K562 (cell line): ENCODE results near the gene BMP6. TPM values are rescaled to one million over a fixed set of nuclear protein-coding genes. Genes with fewer than 3 reads are reported as not detected.

Source experiments
- ASH1L ChIP-seq: fragments of 450-650 bp; IDR thresholded peaks from 2 replicates; pipeline ENCODE4 v1.6.1; 2018; ENCODE audit warnings: borderline replicate concordance, mild to moderate bottlenecking, low read depth; ENCODE audit not compliant: partially characterized antibody
- CTBP1 ChIP-seq: fragments of 450-650 bp; IDR thresholded peaks from 2 replicates; pipeline ENCODE4 v1.6.1; 2016; ENCODE audit warnings: borderline replicate concordance
- FOXK1 ChIP-seq: sonication (generic); formaldehyde crosslinking; IDR thresholded peaks from 2 replicates; pipeline ENCODE4 v1.8.0; 2022; ENCODE audit warnings: missing genetic modification reagents, mild to moderate bottlenecking, borderline replicate concordance
- NR4A1 ChIP-seq, 2 experiments: fragments of 250-450 bp in 1 of 2; fragments of 450-650 bp in 1 of 2; sonication (Bioruptor Pico) in 1 of 2; IDR thresholded peaks; 2 replicates each; pipeline versions ENCODE4 v1.4.0 to v1.6.1; 2016 to 2020; ENCODE audit warnings: mild to moderate bottlenecking in 2 of 2, missing compliant biosample characterization in 1 of 2, missing genetic modification characterization in 1 of 2, moderate library complexity in 1 of 2
- POLR2B ChIP-seq: fragments of 450-650 bp; IDR thresholded peaks from 2 replicates; pipeline ENCODE4 v1.6.1; 2018; ENCODE audit warnings: low read depth; ENCODE audit not compliant: partially characterized antibody
- TCF7L2 ChIP-seq: fragments of 150-350 bp; IDR thresholded peaks from 2 replicates; pipeline ENCODE4 v1.6.1; 2016; ENCODE audit warnings: low read depth, mild to moderate bottlenecking, low read length, moderate library complexity
- TEAD4 ChIP-seq, 2 experiments: sonication (generic) in 1 of 2; formaldehyde crosslinking in 1 of 2; IDR thresholded peaks; 2 replicates each; pipeline versions ENCODE4 v1.6.1 to v1.8.0; 2012 to 2022; ENCODE audit warnings: borderline replicate concordance in 1 of 2, inconsistent platforms in 1 of 2, low read length in 1 of 2, mild to moderate bottlenecking in 1 of 2, missing genetic modification reagents in 1 of 2
- U2AF1 ChIP-seq: fragments of 200-400 bp; formaldehyde crosslinking; optimal IDR thresholded peaks from 2 replicates; pipeline ENCODE3; 2017; ENCODE audit warnings: mild to moderate bottlenecking, low read depth, low read length, moderate library complexity
- ZBTB17 ChIP-seq: fragments of 450-650 bp; formaldehyde crosslinking; IDR thresholded peaks from 2 replicates; pipeline ENCODE4 v1.4.0; 2020; ENCODE audit warnings: mild to moderate bottlenecking
- ZBTB2 ChIP-seq: fragments of 450-650 bp; IDR thresholded peaks from 2 replicates; pipeline ENCODE4 v1.6.1; 2016; ENCODE audit warnings: antibody characterized with exemption
- ZNF121 ChIP-seq: sonication (generic); formaldehyde crosslinking; conservative IDR thresholded peaks from 2 replicates; pipeline ENCODE4 v1.8.0; 2022; ENCODE audit warnings: missing genetic modification reagents
- ZNF717 ChIP-seq: fragments of 250-450 bp; sonication (Bioruptor Pico); IDR thresholded peaks from 2 replicates; pipeline ENCODE4 v1.5.0; 2021
- ZNF778 ChIP-seq: fragments of 450-650 bp; formaldehyde crosslinking; IDR thresholded peaks from 2 replicates; pipeline ENCODE4 v1.4.0; 2020; ENCODE audit warnings: mild to moderate bottlenecking, moderate library complexity
- polyA plus RNA-seq, 8 experiments: library from polyadenylated mRNA; depleted of rRNA in 4 of 8; stranded (reverse) in 5 of 8; unstranded in 3 of 8; fragments of >200 nt; fragmentation: Nextera tagmentation in 2 of 8; fragmentation: Illumina TruSeq in 1 of 8; extraction: Ambion mirVana in 2 of 8; extraction: Trizol in 1 of 8; gene quantifications; 2 replicates each; pipeline versions ENCODE4 v1.2.1 to v1.2.3, GENCODE V29; 2011 to 2014; ENCODE audit warnings: inconsistent platforms in 1 of 8, missing spikeins in 1 of 8
- total RNA-seq, 7 experiments: library from RNA; depleted of rRNA in 6 of 7; stranded (reverse); fragments of >200 nt in 6 of 7; fragmentation: Illumina TruSeq in 2 of 7; extraction: Trizol in 2 of 7; gene quantifications; 2 replicates each; pipeline versions ENCODE4 v1.2.1 to v1.2.3, GENCODE V29; 2011 to 2021; ENCODE audit warnings: low replicate concordance in 1 of 7
- TF ChIP-seq, protein P1 (sequence below): fragments of 450-650 bp; IDR thresholded peaks from 2 replicates; pipeline ENCODE4 v1.7.1; 2018; ENCODE audit warnings: mild to moderate bottlenecking, low read depth; ENCODE audit not compliant: partially characterized antibody
- TF ChIP-seq, protein P2 (sequence below): IDR thresholded peaks from 2 replicates; pipeline ENCODE4 v1.6.1; 2014; ENCODE audit warnings: antibody characterized with exemption
- TF ChIP-seq, protein P3 (sequence below): fragments of 250-450 bp; sonication (Bioruptor Pico); IDR thresholded peaks from 2 replicates; pipeline ENCODE4 v1.4.0; 2020; ENCODE audit warnings: mild to moderate bottlenecking, moderate library complexity
- TF ChIP-seq, protein P4 (sequence below): fragments of 250-450 bp; sonication (Bioruptor Pico); IDR thresholded peaks from 2 replicates; pipeline ENCODE4 v1.8.0; 2022; ENCODE audit warnings: moderate library complexity, mild to moderate bottlenecking, inconsistent platforms

BMP6 gene
- total and polyA plus RNA-seq, 9 of the 15 experiments (the other 6 are each of a cell fraction or from before 2014, with no cell fraction given), result 0.01 to 0.13 (median 0.06) TPM; not detected in 3

- TF ChIP-seq, protein P1, sequence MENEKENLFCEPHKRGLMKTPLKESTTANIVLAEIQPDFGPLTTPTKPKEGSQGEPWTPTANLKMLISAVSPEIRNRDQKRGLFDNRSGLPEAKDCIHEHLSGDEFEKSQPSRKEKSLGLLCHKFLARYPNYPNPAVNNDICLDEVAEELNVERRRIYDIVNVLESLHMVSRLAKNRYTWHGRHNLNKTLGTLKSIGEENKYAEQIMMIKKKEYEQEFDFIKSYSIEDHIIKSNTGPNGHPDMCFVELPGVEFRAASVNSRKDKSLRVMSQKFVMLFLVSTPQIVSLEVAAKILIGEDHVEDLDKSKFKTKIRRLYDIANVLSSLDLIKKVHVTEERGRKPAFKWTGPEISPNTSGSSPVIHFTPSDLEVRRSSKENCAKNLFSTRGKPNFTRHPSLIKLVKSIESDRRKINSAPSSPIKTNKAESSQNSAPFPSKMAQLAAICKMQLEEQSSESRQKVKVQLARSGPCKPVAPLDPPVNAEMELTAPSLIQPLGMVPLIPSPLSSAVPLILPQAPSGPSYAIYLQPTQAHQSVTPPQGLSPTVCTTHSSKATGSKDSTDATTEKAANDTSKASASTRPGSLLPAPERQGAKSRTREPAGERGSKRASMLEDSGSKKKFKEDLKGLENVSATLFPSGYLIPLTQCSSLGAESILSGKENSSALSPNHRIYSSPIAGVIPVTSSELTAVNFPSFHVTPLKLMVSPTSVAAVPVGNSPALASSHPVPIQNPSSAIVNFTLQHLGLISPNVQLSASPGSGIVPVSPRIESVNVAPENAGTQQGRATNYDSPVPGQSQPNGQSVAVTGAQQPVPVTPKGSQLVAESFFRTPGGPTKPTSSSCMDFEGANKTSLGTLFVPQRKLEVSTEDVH, result no peak
- TF ChIP-seq TCF7L2, result no peak
- TF ChIP-seq FOXK1, result no peak
- TF ChIP-seq NR4A1 (CRISPR knock-in tag; IDR thresholded peaks at IDR 0.05), result no peak
- no peak for TF ChIP-seq NR4A1 (tag; IDR thresholded peaks at IDR 0.05)
- TF ChIP-seq ZNF717, result no peak
- no peak for TF ChIP-seq ZBTB2
- no peak for TF ChIP-seq ZNF121 (CRISPR knock-in tag)
- no peak for TF ChIP-seq POLR2B
- TF ChIP-seq, protein P2, sequence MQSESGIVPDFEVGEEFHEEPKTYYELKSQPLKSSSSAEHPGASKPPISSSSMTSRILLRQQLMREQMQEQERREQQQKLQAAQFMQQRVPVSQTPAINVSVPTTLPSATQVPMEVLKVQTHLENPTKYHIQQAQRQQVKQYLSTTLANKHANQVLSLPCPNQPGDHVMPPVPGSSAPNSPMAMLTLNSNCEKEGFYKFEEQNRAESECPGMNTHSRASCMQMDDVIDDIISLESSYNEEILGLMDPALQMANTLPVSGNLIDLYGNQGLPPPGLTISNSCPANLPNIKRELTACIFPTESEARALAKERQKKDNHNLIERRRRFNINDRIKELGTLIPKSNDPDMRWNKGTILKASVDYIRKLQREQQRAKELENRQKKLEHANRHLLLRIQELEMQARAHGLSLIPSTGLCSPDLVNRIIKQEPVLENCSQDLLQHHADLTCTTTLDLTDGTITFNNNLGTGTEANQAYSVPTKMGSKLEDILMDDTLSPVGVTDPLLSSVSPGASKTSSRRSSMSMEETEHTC, result peak; percentile 62; the same call in 1 of the 2 replicates
- TF ChIP-seq ZNF778 (CRISPR knock-in tag), result no peak
- TF ChIP-seq, protein P3, sequence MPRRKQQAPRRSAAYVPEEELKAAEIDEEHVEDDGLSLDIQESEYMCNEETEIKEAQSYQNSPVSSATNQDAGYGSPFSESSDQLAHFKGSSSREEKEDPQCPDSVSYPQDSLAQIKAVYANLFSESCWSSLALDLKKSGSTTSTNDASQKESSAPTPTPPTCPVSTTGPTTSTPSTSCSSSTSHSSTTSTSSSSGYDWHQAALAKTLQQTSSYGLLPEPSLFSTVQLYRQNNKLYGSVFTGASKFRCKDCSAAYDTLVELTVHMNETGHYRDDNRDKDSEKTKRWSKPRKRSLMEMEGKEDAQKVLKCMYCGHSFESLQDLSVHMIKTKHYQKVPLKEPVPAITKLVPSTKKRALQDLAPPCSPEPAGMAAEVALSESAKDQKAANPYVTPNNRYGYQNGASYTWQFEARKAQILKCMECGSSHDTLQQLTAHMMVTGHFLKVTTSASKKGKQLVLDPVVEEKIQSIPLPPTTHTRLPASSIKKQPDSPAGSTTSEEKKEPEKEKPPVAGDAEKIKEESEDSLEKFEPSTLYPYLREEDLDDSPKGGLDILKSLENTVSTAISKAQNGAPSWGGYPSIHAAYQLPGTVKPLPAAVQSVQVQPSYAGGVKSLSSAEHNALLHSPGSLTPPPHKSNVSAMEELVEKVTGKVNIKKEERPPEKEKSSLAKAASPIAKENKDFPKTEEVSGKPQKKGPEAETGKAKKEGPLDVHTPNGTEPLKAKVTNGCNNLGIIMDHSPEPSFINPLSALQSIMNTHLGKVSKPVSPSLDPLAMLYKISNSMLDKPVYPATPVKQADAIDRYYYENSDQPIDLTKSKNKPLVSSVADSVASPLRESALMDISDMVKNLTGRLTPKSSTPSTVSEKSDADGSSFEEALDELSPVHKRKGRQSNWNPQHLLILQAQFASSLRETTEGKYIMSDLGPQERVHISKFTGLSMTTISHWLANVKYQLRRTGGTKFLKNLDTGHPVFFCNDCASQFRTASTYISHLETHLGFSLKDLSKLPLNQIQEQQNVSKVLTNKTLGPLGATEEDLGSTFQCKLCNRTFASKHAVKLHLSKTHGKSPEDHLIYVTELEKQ (CRISPR knock-in tag), result no peak
- TF ChIP-seq, protein P4, sequence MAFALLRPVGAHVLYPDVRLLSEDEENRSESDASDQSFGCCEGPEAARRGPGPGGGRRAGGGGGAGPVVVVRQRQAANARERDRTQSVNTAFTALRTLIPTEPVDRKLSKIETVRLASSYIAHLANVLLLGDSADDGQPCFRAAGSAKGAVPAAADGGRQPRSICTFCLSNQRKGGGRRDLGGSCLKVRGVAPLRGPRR (CRISPR knock-in tag), result no peak
- no peak for TF ChIP-seq ASH1L
- TF ChIP-seq U2AF1, result no peak
- peak; percentile 65; the same call in 1 of the 2 replicates for TF ChIP-seq CTBP1
- TF ChIP-seq TEAD4 (IDR thresholded peaks at IDR 0.05; ENCODE audit: low read length), result peak; percentile 79
- no peak for TF ChIP-seq TEAD4 (CRISPR knock-in tag; IDR thresholded peaks at IDR 0.05; ENCODE audit: borderline replicate concordance)
- TF ChIP-seq ZBTB17 (CRISPR knock-in tag), result no peak
Measured at GRCh38 chr6:7680393-7681075, 45.4 kb upstream of the BMP6 start (continued).
